HepG2 (cell line): ENCODE measurements around the gene TOP2B. TPM values are rescaled to one million over a fixed set of nuclear protein-coding genes. Genes with fewer than 3 reads are reported as not detected.
A peak's percentile ranks its signal among the peaks of the same experiment; 100 is the strongest.

Experiments
- GATAD1 ChIP-seq: IDR thresholded peaks from 2 replicates; pipeline ENCODE4 v1.6.1; 2016; ENCODE audit warnings: missing genetic modification reagents, missing compliant biosample characterization
- KAT8 ChIP-seq: IDR thresholded peaks from 2 replicates; pipeline ENCODE4 v1.6.1; 2016; ENCODE audit warnings: missing genetic modification reagents, missing compliant biosample characterization
- KLF13 ChIP-seq: sonication (generic); formaldehyde crosslinking; IDR thresholded peaks from 2 replicates; pipeline ENCODE4 v1.4.0; 2020; ENCODE audit warnings: mild to moderate bottlenecking, missing genetic modification reagents
- MAF1 ChIP-seq: sonication (generic); formaldehyde crosslinking; IDR thresholded peaks from 2 replicates; pipeline ENCODE4 v1.5.0; 2020; ENCODE audit warnings: missing genetic modification reagents, borderline replicate concordance
- SKI ChIP-seq: fragments of 450-650 bp; IDR thresholded peaks from one replicate; pipeline ENCODE4 v1.6.1; 2018; ENCODE audit warnings: mild to moderate bottlenecking; ENCODE audit not compliant: partially characterized antibody
- THAP11 ChIP-seq: IDR thresholded peaks from 2 replicates; pipeline ENCODE4 v1.6.1; 2016; ENCODE audit warnings: missing biosample characterization, missing genetic modification reagents
- ZMYM3 ChIP-seq: sonication (generic); formaldehyde crosslinking; IDR thresholded peaks from 2 replicates; pipeline ENCODE4 v1.5.1; 2020; ENCODE audit warnings: mild to moderate bottlenecking, missing genetic modification reagents
- ZNF562 ChIP-seq: sonication (generic); formaldehyde crosslinking; IDR thresholded peaks from 2 replicates; pipeline ENCODE4 v1.8.0; 2022; ENCODE audit warnings: missing genetic modification reagents, borderline replicate concordance
- ZNF639 ChIP-seq: conservative IDR thresholded peaks from 2 replicates; pipeline ENCODE4 v1.6.1; 2018; ENCODE audit warnings: missing genetic modification reagents
- polyA plus RNA-seq, 8 experiments: library from polyadenylated mRNA; depleted of rRNA in 3 of 8; stranded (reverse) in 7 of 8; unstranded in 1 of 8; fragments of >200 nt; fragmentation: Illumina TruSeq in 4 of 8; extraction: Trizol in 4 of 8; gene quantifications; 2 replicates each; pipeline versions ENCODE4 v1.2.1 to v1.2.3, GENCODE V29; 2011 to 2016; ENCODE audit warnings: low read depth in 4 of 8, missing spikeins in 1 of 8, mixed read lengths in 1 of 8; ENCODE audit not compliant: insufficient read depth in 1 of 8
- total RNA-seq, 5 experiments: library from RNA; depleted of rRNA; stranded (reverse); fragments of >200 nt; fragmentation: Illumina TruSeq; extraction: Trizol; gene quantifications; 2 replicates each; pipeline ENCODE4 v1.2.3, GENCODE V29; 2016; ENCODE audit warnings: low read depth in 1 of 5
- TF ChIP-seq, protein P1 (sequence below): sonication (generic); formaldehyde crosslinking; IDR thresholded peaks from 2 replicates; pipeline ENCODE4 v1.4.0; 2020; ENCODE audit warnings: missing genetic modification reagents, borderline replicate concordance
- TF ChIP-seq, protein P2 (sequence below): sonication (generic); formaldehyde crosslinking; IDR thresholded peaks from 2 replicates; pipeline ENCODE4 v1.5.0; 2020; ENCODE audit warnings: missing genetic modification reagents, mild to moderate bottlenecking, borderline replicate concordance
- TF ChIP-seq, protein P3 (sequence below): sonication (generic); formaldehyde crosslinking; IDR thresholded peaks from 2 replicates; pipeline ENCODE4 v1.5.0; 2020; ENCODE audit warnings: missing genetic modification reagents

TOP2B gene
- total and polyA plus RNA-seq, 2 of the 13 experiments (the other 11 are each of a cell fraction or from before 2014, with no cell fraction given), result 27.6 to 88.1 TPM

- 0 out of 2 replicates have a peak, but pooled peaks have one; percentile 43 for TF ChIP-seq MAF1 (CRISPR knock-in tag)
- no peak; the same call in 1 of the 2 replicates for TF ChIP-seq GATAD1
- TF ChIP-seq ZMYM3 (CRISPR knock-in tag), result no peak
- TF ChIP-seq THAP11, result no peak; the same call in none of the 2 replicates
- no peak for TF ChIP-seq ZNF562 (CRISPR knock-in tag)
- TF ChIP-seq, protein P1, sequence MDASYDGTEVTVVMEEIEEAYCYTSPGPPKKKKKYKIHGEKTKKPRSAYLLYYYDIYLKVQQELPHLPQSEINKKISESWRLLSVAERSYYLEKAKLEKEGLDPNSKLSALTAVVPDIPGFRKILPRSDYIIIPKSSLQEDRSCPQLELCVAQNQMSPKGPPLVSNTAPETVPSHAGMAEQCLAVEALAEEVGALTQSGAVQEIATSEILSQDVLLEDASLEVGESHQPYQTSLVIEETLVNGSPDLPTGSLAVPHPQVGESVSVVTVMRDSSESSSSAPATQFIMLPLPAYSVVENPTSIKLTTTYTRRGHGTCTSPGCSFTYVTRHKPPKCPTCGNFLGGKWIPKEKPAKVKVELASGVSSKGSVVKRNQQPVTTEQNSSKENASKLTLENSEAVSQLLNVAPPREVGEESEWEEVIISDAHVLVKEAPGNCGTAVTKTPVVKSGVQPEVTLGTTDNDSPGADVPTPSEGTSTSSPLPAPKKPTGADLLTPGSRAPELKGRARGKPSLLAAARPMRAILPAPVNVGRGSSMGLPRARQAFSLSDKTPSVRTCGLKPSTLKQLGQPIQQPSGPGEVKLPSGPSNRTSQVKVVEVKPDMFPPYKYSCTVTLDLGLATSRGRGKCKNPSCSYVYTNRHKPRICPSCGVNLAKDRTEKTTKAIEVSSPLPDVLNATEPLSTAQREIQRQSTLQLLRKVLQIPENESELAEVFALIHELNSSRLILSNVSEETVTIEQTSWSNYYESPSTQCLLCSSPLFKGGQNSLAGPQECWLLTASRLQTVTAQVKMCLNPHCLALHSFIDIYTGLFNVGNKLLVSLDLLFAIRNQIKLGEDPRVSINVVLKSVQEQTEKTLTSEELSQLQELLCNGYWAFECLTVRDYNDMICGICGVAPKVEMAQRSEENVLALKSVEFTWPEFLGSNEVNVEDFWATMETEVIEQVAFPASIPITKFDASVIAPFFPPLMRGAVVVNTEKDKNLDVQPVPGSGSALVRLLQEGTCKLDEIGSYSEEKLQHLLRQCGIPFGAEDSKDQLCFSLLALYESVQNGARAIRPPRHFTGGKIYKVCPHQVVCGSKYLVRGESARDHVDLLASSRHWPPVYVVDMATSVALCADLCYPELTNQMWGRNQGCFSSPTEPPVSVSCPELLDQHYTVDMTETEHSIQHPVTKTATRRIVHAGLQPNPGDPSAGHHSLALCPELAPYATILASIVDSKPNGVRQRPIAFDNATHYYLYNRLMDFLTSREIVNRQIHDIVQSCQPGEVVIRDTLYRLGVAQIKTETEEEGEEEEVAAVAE (CRISPR knock-in tag), result 0 out of 2 replicates have a peak, but pooled peaks have one; percentile 19
- TF ChIP-seq, protein P2, sequence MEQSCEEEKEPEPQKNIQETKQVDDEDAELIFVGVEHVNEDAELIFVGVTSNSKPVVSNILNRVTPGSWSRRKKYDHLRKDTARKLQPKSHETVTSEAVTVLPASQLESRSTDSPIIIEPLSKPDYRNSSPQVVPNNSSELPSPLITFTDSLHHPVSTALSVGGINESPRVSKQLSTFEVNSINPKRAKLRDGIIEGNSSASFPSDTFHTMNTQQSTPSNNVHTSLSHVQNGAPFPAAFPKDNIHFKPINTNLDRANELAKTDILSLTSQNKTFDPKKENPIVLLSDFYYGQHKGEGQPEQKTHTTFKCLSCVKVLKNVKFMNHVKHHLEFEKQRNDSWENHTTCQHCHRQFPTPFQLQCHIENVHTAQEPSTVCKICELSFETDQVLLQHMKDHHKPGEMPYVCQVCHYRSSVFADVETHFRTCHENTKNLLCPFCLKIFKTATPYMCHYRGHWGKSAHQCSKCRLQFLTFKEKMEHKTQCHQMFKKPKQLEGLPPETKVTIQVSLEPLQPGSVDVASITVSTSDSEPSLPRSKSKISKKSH (CRISPR knock-in tag), result no peak
- peak; percentile 59; the same call in 1 of the 2 replicates for TF ChIP-seq KAT8
- TF ChIP-seq, protein P3, sequence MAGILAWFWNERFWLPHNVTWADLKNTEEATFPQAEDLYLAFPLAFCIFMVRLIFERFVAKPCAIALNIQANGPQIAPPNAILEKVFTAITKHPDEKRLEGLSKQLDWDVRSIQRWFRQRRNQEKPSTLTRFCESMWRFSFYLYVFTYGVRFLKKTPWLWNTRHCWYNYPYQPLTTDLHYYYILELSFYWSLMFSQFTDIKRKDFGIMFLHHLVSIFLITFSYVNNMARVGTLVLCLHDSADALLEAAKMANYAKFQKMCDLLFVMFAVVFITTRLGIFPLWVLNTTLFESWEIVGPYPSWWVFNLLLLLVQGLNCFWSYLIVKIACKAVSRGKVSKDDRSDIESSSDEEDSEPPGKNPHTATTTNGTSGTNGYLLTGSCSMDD (CRISPR knock-in tag), result no peak
- 0 out of 2 replicates have a peak, but pooled peaks have one; percentile 58 for TF ChIP-seq ZNF639
- TF ChIP-seq KLF13 (CRISPR knock-in tag), result no peak
- TF ChIP-seq SKI, result peak; percentile 71
These were observed at the start of gene TOP2B (continued) for GRCh38 chr3:25664812-25665314.
